ENCODE data around the gene DYNLT1.

- TF ChIP-seq CTCF (IDR thresholded peaks at IDR 0.05) (no peak), POLR2A (IDR thresholded peaks at IDR 0.05) (no peak)
Measured at GRCh38 chr6:158680015-158680414, 35.5 kb upstream of the DYNLT1 start.
